Activated T-cell treated with anti-CD3 and anti-CD28 coated beads, Interleukin-2, amount 50 U/mL, for 4 hours (primary cell): ENCODE measurements around the gene DNAJC19. TPM values are rescaled to one million over a fixed set of nuclear protein-coding genes. Genes with fewer than 3 reads are reported as not detected.

Experiments
- ATAC-seq, 2 donors: fragments of 200-7000 bp; cut with Tn5 transposase; one replicate each; pipeline ENCODE4 v1.10.0; 2021
- DNase-seq: peaks from one replicate; pipeline ENCODE4 v3.0.0-alpha.2; 2020
- H3K27me3 Mint-ChIP-seq: one replicate; pipeline ENCODE4 v1.8.0; 2021; ENCODE audit warnings: low read depth, mixed read lengths
- H3K36me3 Mint-ChIP-seq: one replicate; pipeline ENCODE4 v1.8.0; 2022; ENCODE audit warnings: mixed read lengths; ENCODE audit not compliant: insufficient read depth
- H3K4me1 Mint-ChIP-seq: one replicate; pipeline ENCODE4 v1.8.0; 2021; ENCODE audit warnings: low read depth, mixed read lengths
- H3K4me3 Mint-ChIP-seq: one replicate; pipeline ENCODE4 v1.8.0; 2021; ENCODE audit warnings: mild to moderate bottlenecking, moderate library complexity, mixed read lengths
- H3K9me3 Mint-ChIP-seq: one replicate; pipeline ENCODE4 v1.8.0; 2021; ENCODE audit warnings: mixed read lengths
- total RNA-seq, 3 donors: library from RNA; stranded (reverse); gene quantifications; one replicate each; pipeline ENCODE4 v1.2.1, GENCODE V29; 2021

DNAJC19 gene
- total RNA-seq, 3 donors from 2014 or later: 65.3 to 82.5 (median 69.6) TPM

GRCh38 chr3:180981912-180982311 is 7.6 kb downstream of the DNAJC19 start:
- H3K36me3 Mint-ChIP-seq: peaks cover 26% of the 10 kb centered on the region
- H3K27me3 Mint-ChIP-seq: no peaks in the 10 kb centered on the region
- H3K9me3 Mint-ChIP-seq: no peaks in the 10 kb centered on the region
- DNase-seq: no peak
- H3K4me1 Mint-ChIP-seq: peaks cover 1% of the 10 kb centered on the region
- H3K4me3 Mint-ChIP-seq: no peak overlapping the region
- no peak for ATAC-seq

DNA sequence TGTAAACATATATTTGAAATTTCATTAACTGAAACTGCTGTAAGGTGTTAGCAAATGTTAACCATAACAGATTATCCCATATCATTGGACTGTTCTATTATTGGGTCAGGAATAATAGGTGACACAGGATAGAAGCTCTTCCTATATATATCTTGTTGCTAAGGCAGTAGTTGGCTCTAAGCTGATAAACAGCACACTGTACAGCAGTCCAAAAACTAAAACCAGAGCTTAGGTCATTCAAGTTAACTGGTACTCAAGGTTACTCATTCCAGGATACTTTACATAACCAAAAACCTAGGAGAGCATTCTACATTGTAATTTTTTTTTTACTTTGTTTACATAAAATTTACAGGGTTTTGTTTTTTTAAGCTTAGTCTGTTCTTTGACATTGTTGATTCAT is 8.9 kb downstream of the DNAJC19 start:
- DNase-seq (no peak), ATAC-seq (no peak)
- Mint-ChIP-seq H3K9me3 (no peaks in the 10 kb centered on the region), H3K4me1 (peaks cover 1% of the 10 kb centered on the region), H3K36me3 (peaks cover 28% of the 10 kb centered on the region), H3K4me3 (no peak overlapping the region), H3K27me3 (no peaks in the 10 kb centered on the region)

DNA sequence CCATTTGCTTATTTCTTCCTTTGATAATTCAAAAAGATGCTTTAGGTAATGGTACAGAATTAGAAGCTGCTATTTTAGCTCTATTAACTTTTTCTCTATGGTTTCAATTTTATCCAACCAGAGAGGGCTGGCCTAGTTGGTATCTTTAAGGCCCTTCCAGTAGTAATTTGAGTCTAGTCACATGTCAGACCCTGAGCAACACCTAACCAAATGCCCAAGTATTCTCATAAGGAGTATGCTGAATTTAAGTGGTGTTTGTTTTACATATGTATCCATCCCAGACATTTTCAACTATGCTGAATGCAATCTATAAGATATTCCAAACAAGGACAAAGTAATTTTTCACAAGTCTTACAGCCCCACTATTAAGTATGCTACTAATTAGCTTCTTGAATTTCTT is 9.6 kb downstream of the DNAJC19 start:
- no peaks in the 10 kb centered on the region for H3K27me3 Mint-ChIP-seq
- DNase-seq: no peak
- H3K4me1 Mint-ChIP-seq: no peaks in the 10 kb centered on the region
- no peak overlapping the region for H3K4me3 Mint-ChIP-seq
- H3K36me3 Mint-ChIP-seq: peaks cover 24% of the 10 kb centered on the region
- no peaks in the 10 kb centered on the region for H3K9me3 Mint-ChIP-seq
- ATAC-seq: no peak

- Mint-ChIP-seq H3K4me1 (no peaks in the 10 kb centered on the region), H3K36me3 (peaks cover 14% of the 10 kb centered on the region), H3K27me3 (no peaks in the 10 kb centered on the region), H3K9me3 (no peaks in the 10 kb centered on the region), H3K4me3 (no peak overlapping the region)
- ATAC-seq (no peak), DNase-seq (no peak)
Measured at GRCh38 chr3:180977498-180977897, 12.0 kb downstream of the DNAJC19 start.

GRCh38 chr3:180974286-180974685 is 15.2 kb downstream of the DNAJC19 start:
- ATAC-seq (no peak), DNase-seq (no peak)
- no peaks in the 10 kb centered on the region for H3K27me3 Mint-ChIP-seq
- no peak overlapping the region for H3K4me3 Mint-ChIP-seq
- H3K36me3 Mint-ChIP-seq: peaks cover 20% of the 10 kb centered on the region
- no peaks in the 10 kb centered on the region for H3K9me3 Mint-ChIP-seq
- H3K4me1 Mint-ChIP-seq: no peaks in the 10 kb centered on the region

DNA sequence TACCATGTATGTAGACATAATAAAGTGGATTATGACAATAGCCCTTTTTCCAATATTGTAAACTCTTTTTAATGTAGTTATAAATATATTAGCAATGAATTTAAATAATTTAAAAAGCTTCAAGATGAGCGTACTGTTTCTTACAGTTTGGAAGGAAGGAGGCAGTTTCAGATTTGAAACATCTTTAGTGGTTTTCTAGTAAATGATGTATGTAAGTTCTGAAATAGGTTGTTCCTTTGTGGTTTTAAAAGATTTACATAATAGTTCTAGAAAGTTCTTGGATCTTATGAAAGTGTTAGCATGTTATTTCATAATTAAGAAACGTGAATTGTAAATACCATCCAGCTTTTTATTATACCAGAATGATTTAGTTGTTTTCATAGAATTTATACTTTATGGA is 16.0 kb downstream of the DNAJC19 start:
- Mint-ChIP-seq H3K9me3 (no peaks in the 10 kb centered on the region), H3K36me3 (peaks cover 23% of the 10 kb centered on the region), H3K27me3 (no peaks in the 10 kb centered on the region), H3K4me3 (no peak overlapping the region), H3K4me1 (no peaks in the 10 kb centered on the region)
- DNase-seq (no peak), ATAC-seq (no peak)

DNA sequence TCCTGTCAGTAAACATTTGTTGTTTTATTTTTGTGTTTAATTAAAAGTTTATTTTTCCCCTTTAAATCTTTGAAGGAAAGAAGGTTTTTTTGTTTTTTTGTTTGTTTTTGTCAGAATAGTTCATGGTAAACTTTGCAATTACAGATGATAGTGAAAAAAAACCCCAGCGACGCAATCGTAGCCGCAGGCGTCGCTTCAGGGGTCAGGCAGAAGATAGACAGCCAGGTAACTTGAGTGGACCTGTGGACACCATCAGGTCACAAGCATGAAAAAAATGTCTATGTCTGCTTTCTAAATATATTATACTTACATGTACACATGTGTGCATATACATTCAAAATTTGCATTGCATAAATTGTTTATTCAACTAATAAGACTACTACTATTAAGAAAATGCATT is 18.6 kb downstream of the DNAJC19 start:
- no peaks in the 10 kb centered on the region for H3K4me1 Mint-ChIP-seq

DNA sequence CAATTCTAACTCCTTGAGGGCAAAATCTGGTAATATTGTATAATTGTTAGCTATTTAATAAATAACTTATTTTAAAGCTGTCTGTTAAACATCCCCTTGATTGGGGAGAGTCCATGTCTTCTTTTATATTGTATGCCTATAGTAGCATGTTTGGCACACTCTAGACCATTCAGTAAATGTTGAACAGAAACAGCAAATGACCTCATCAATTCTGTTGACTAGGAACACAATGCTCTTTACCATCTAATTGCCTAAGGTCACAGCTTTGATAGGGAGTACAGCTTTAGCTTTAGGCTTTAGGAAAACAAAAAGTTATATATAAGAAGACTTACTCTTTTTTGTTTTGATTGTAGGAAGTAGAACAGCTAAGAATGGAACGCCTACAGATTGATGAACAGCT is 27.0 kb downstream of the DNAJC19 start:
- ATAC-seq (no peak), DNase-seq (no peak)
- Mint-ChIP-seq H3K9me3 (no peaks in the 10 kb centered on the region), H3K4me3 (no peak overlapping the region), H3K4me1 (peaks cover 10% of the 10 kb centered on the region), H3K27me3 (no peaks in the 10 kb centered on the region), H3K36me3 (peaks cover 38% of the 10 kb centered on the region)

More for the DNA sequence above, 18.6 kb downstream of the DNAJC19 start:
- DNase-seq (no peak), ATAC-seq (no peak)
- Mint-ChIP-seq H3K9me3 (no peaks in the 10 kb centered on the region), H3K4me3 (no peak overlapping the region), H3K36me3 (peaks cover 27% of the 10 kb centered on the region), H3K27me3 (no peaks in the 10 kb centered on the region)

DNA sequence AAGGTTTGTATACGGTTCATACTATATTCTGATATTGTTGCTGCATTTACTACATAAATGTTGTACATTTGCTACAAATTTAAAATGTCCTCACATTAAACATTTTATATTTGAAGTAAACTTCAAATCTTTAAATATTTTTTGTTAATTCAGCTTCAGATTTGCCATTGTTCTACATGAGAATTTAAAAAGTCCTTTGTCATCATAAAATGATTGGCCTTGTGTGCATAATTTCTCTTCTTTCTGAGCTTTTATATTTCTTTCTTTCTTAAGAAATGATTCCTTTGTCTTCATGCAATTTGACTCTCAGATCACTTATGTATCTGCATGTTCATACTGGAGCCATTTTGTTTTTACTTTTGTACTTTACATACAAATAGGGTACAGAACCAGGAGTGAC is 28.0 kb downstream of the DNAJC19 start:
- ATAC-seq: no peak
- Mint-ChIP-seq H3K36me3 (peaks cover 42% of the 10 kb centered on the region), H3K4me1 (peaks cover 10% of the 10 kb centered on the region), H3K4me3 (no peak overlapping the region), H3K9me3 (no peaks in the 10 kb centered on the region), H3K27me3 (no peaks in the 10 kb centered on the region)
- DNase-seq: no peak

DNA sequence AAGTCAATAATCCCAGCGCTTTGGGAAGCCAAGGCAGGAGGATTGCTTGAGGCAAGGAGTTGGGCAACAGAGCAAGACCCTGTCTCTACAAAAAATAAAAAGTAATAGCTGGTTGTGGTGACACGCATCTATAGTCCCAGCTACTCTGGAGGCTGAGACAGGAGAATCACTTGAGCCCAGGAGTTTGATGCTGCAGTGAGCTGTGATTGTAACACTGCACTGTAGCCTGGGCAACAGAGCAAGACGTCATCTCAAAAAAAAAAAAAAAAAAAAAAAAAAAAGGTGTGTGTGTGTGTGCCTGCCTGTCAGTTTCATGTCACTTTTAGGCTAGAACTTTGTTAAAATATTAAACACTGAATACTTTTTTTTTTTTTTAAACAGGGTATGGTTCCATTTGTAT is 28.4 kb downstream of the DNAJC19 start:
- DNase-seq (no peak), ATAC-seq (no peak)
- Mint-ChIP-seq H3K36me3 (peaks cover 44% of the 10 kb centered on the region), H3K4me3 (no peak overlapping the region), H3K9me3 (no peaks in the 10 kb centered on the region), H3K4me1 (peaks cover 10% of the 10 kb centered on the region), H3K27me3 (no peaks in the 10 kb centered on the region)

- no peaks in the 10 kb centered on the region for H3K9me3 Mint-ChIP-seq
- H3K4me1 Mint-ChIP-seq: peaks cover 10% of the 10 kb centered on the region
- peak; percentile 79 to 86 for ATAC-seq
- no peak overlapping the region for H3K4me3 Mint-ChIP-seq
- H3K27me3 Mint-ChIP-seq: no peaks in the 10 kb centered on the region
- no peak for DNase-seq
- H3K36me3 Mint-ChIP-seq: peaks cover 49% of the 10 kb centered on the region
Measured at GRCh38 chr3:180959691-180960090, 29.8 kb downstream of the DNAJC19 start.

GRCh38 chr3:180947761-180948390 is 41.7 kb downstream of the DNAJC19 start:
- no peak for DNase-seq
- Mint-ChIP-seq H3K9me3 (no peaks in the 10 kb centered on the region), H3K4me1 (peaks cover 7% of the 10 kb centered on the region), H3K4me3 (no peak overlapping the region), H3K27me3 (no peaks in the 10 kb centered on the region), H3K36me3 (peaks cover 51% of the 10 kb centered on the region)
- ATAC-seq: no peak

GRCh38 chr3:180940826-180941225 is 48.7 kb downstream of the DNAJC19 start:
- no peaks in the 10 kb centered on the region for H3K27me3 Mint-ChIP-seq
- H3K4me3 Mint-ChIP-seq: no peak overlapping the region
- H3K9me3 Mint-ChIP-seq: no peaks in the 10 kb centered on the region
- ATAC-seq: no peak
- no peak for DNase-seq
- peaks cover 4% of the 10 kb centered on the region for H3K4me1 Mint-ChIP-seq
- peaks cover 25% of the 10 kb centered on the region for H3K36me3 Mint-ChIP-seq

DNA sequence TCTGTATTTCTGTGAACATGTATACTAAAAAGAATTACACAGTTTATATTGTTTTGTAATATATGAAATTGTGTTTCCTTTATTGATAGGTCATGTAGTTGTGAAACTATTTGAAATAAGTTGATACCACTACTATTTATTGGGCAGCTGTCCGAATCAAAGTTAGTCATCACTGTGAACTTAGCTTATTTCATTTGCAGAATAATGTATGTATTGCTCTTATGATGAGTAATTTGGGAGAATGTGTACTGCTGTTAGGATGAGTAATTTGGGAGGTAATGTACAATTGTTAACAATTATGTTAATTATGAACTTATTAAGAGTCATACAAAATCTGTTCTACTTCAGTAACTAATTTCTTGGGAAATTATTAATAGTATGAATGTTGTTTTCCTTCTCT is 54.9 kb downstream of the DNAJC19 start:
- DNase-seq: no peak
- H3K9me3 Mint-ChIP-seq: no peaks in the 10 kb centered on the region
- no peak for ATAC-seq
- no peak overlapping the region for H3K4me3 Mint-ChIP-seq
- peaks cover 15% of the 10 kb centered on the region for H3K36me3 Mint-ChIP-seq
- peaks cover 32% of the 10 kb centered on the region for H3K4me1 Mint-ChIP-seq
- H3K27me3 Mint-ChIP-seq: no peaks in the 10 kb centered on the region
